SK-N-SH (cell line): ENCODE data around the gene TOP3A. TPM values are rescaled to one million over a fixed set of nuclear protein-coding genes. Genes with fewer than 3 reads are reported as not detected.

Experiments
- CTCF ChIA-PET: fragments of 300-600, 350-600 bp; formaldehyde crosslinking; extraction: SDS; loops from one replicate; lab custom pipeline; 2021; lab: Yijun Ruan, JAX
- POLR2A ChIA-PET: fragments of 350-600 bp; sonication (Branson Sonifier 250); formaldehyde crosslinking; extraction: SDS; loops from one replicate; lab custom pipeline; 2020; ENCODE audit warnings: antibody characterized with exemption, inconsistent platforms; lab: Yijun Ruan, JAX
- DNase-seq: peaks from one replicate; pipeline ENCODE4 v3.0.0; 2012
- H2AFZ ChIP-seq: fragments of 200-600 bp; sonication (generic); 2 replicates; pipeline ENCODE4 v1.8.1; 2016; ENCODE audit warnings: antibody characterized with exemption, mild to moderate bottlenecking, low read depth
- H3F3A ChIP-seq: fragments of 200-600 bp; sonication (generic); replicated peaks from 2 replicates; pipeline ENCODE3; 2016; ENCODE audit warnings: antibody characterized with exemption, mild to moderate bottlenecking; ENCODE audit not compliant: insufficient read depth
- H3K27ac ChIP-seq, 2 experiments: fragments of 200-500 bp in 1 of 2; fragments of 200-600 bp in 1 of 2; sonication (Bioruptor generic) in 1 of 2; sonication (generic), shearing (Covaris generic) in 1 of 2; 2 replicates each; pipeline versions ENCODE4 v1.5.1 to v1.6.1; 2014 to 2016; ENCODE audit warnings: low read depth in 2 of 2, inconsistent platforms in 1 of 2, low read length in 1 of 2, mild to moderate bottlenecking in 1 of 2, mixed read lengths in 1 of 2
- H3K27me3 ChIP-seq: fragments of 200-600 bp; sonication (generic), shearing (Covaris generic); 2 replicates; pipeline ENCODE4 v1.6.1; 2016; ENCODE audit warnings: mixed run types; ENCODE audit not compliant: insufficient read depth
- H3K36me3 ChIP-seq, 2 experiments: fragments of 200-500 bp in 1 of 2; fragments of 200-600 bp in 1 of 2; sonication (Bioruptor generic) in 1 of 2; sonication (generic) in 1 of 2; replicated peaks in 1 of 2; 2 replicates each; pipeline versions ENCODE3 to v1.5.1; 2014 to 2016; ENCODE audit warnings: low read length in 1 of 2, mild to moderate bottlenecking in 1 of 2; ENCODE audit not compliant: insufficient read depth in 2 of 2, control insufficient read depth in 1 of 2
- H3K4me1 ChIP-seq, 2 experiments: fragments of 200-500 bp in 1 of 2; fragments of 200-600 bp in 1 of 2; sonication (Bioruptor generic) in 1 of 2; sonication (generic), shearing (Covaris generic) in 1 of 2; 2 replicates each; pipeline versions ENCODE4 v1.5.1 to v1.6.1; 2014 to 2016; ENCODE audit warnings: low read depth in 1 of 2, low read length in 1 of 2, mixed run types in 1 of 2; ENCODE audit not compliant: insufficient read depth in 2 of 2, control insufficient read depth in 1 of 2
- H3K4me2 ChIP-seq: fragments of 200-600 bp; sonication (generic), shearing (Covaris generic); 2 replicates; pipeline ENCODE4 v1.6.1; 2017; ENCODE audit warnings: mixed run types
- H3K4me3 ChIP-seq, 2 experiments: fragments of 200-500 bp in 1 of 2; fragments of 200-600 bp in 1 of 2; sonication (Bioruptor generic) in 1 of 2; sonication (generic), shearing (Covaris generic) in 1 of 2; 2 replicates each; pipeline versions ENCODE4 v1.5.1 to v1.8.1; 2014 to 2016; ENCODE audit warnings: low read depth in 2 of 2, inconsistent platforms in 1 of 2, low read length in 1 of 2, mild to moderate bottlenecking in 1 of 2, mixed read lengths in 1 of 2, moderate library complexity in 1 of 2
- H3K79me2 ChIP-seq: fragments of 200-600 bp; sonication (generic); 2 replicates; pipeline ENCODE4 v1.8.1; 2017; ENCODE audit warnings: mild to moderate bottlenecking; ENCODE audit not compliant: insufficient read depth
- H3K9ac ChIP-seq: fragments of 200-600 bp; sonication (generic); 2 replicates; pipeline ENCODE4 v1.6.1; 2017; ENCODE audit warnings: mixed run types
- H3K9me2 ChIP-seq: fragments of 200-600 bp; sonication (generic); 2 replicates; pipeline ENCODE4 v1.6.1; 2017; ENCODE audit warnings: mixed run types
- H3K9me3 ChIP-seq: fragments of 200-600 bp; sonication (generic); 2 replicates; pipeline ENCODE4 v1.6.1; 2017; ENCODE audit warnings: mixed run types, mild to moderate bottlenecking, moderate library complexity
- H4K20me1 ChIP-seq: fragments of 200-600 bp; sonication (generic); 2 replicates; pipeline ENCODE4 v1.6.1; 2017; ENCODE audit warnings: mild to moderate bottlenecking, mixed run types; ENCODE audit not compliant: insufficient read depth
- EP300 ChIP-seq, 2 experiments: IDR thresholded peaks; 2 replicates each; pipeline versions ENCODE4 v1.4.0 to v1.6.1; 2012; ENCODE audit warnings: borderline replicate concordance in 1 of 2, low read depth in 1 of 2, low read length in 1 of 2
- EZH2phosphoT487 ChIP-seq: fragments of 200-600 bp; sonication (generic); IDR thresholded peaks from 2 replicates; pipeline ENCODE4 v1.6.1; 2017; ENCODE audit warnings: low read depth, mixed run types, mild to moderate bottlenecking, antibody characterized with exemption, moderate library complexity, borderline replicate concordance
- FOXJ3 ChIP-seq: sonication (generic); formaldehyde crosslinking; IDR thresholded peaks from 2 replicates; pipeline ENCODE4 v1.5.1; 2020; ENCODE audit warnings: mild to moderate bottlenecking, missing genetic modification reagents
- FOXM1 ChIP-seq: IDR thresholded peaks from 2 replicates; pipeline ENCODE4 v1.4.0; 2012; ENCODE audit warnings: low read depth, mild to moderate bottlenecking
- GABPA ChIP-seq: IDR thresholded peaks from 2 replicates; pipeline ENCODE4 v1.4.0; 2012; ENCODE audit warnings: low read depth, mild to moderate bottlenecking
- GATA2 ChIP-seq: sonication (generic); formaldehyde crosslinking; IDR thresholded peaks from 2 replicates; pipeline ENCODE4 v1.5.0; 2020; ENCODE audit warnings: mild to moderate bottlenecking, missing genetic modification reagents
- JUND ChIP-seq: IDR thresholded peaks from 2 replicates; pipeline ENCODE4 v1.4.0; 2012
- MEF2A ChIP-seq: IDR thresholded peaks from 2 replicates; pipeline ENCODE4 v1.4.0; 2012; ENCODE audit warnings: low read depth, borderline replicate concordance
- NFIC ChIP-seq: IDR thresholded peaks from 2 replicates; pipeline ENCODE4 v1.4.0; 2012; ENCODE audit warnings: borderline replicate concordance
- POLR2AphosphoS5 ChIP-seq: IDR thresholded peaks from 2 replicates; pipeline ENCODE4 v1.6.1; 2012; ENCODE audit warnings: low read depth, low read length
- RFX5 ChIP-seq: IDR thresholded peaks from 2 replicates; pipeline ENCODE4 v1.6.1; 2012; ENCODE audit warnings: mild to moderate bottlenecking, improper control_type of control experiment, low read length
- TCF12 ChIP-seq: IDR thresholded peaks from 2 replicates; pipeline ENCODE4 v1.4.0; 2012
- YY1 ChIP-seq: IDR thresholded peaks from 2 replicates; pipeline ENCODE4 v1.4.0; 2012; ENCODE audit warnings: low read depth, mild to moderate bottlenecking
- WGBS: methylation state at CpG from one replicate; pipeline ENCODE4 v1.1.6; 2017; ENCODE audit warnings: low lambda C conversion rate; 5-methylcytosine and 5-hydroxymethylcytosine counted together
- polyA plus RNA-seq, 3 experiments: library from polyadenylated mRNA; depleted of rRNA; stranded (reverse); fragments of >200 nt; gene quantifications; 2 replicates each; pipeline ENCODE4 v1.2.3, GENCODE V29; 2012
- TF ChIP-seq, protein P1 (sequence below): IDR thresholded peaks from 2 replicates; pipeline ENCODE4 v1.4.0; 2012; ENCODE audit warnings: low read depth, borderline replicate concordance
- TF ChIP-seq, protein P2 (sequence below): fragments of 150-350 bp; IDR thresholded peaks from 2 replicates; pipeline ENCODE4 v1.6.1; 2016; ENCODE audit warnings: mild to moderate bottlenecking, low read depth, low read length
- TF ChIP-seq, protein P3 (sequence below): IDR thresholded peaks from 2 replicates; pipeline ENCODE4; 2012
- TF ChIP-seq, protein P4 (sequence below): fragments of 150-350 bp; IDR thresholded peaks from 2 replicates; pipeline ENCODE4 v1.6.1; 2017; ENCODE audit warnings: antibody characterized with exemption, low read length, low read depth, borderline replicate concordance
- TF ChIP-seq, protein P5 (sequence below): IDR thresholded peaks from 2 replicates; pipeline ENCODE4 v1.6.1; 2012; ENCODE audit warnings: mild to moderate bottlenecking, low read depth, low read length, moderate library complexity
- TF ChIP-seq, protein P6 (sequence below): IDR thresholded peaks from 2 replicates; pipeline ENCODE4 v1.4.0; 2012; ENCODE audit warnings: low read depth
- TF ChIP-seq, protein P7 (sequence below): IDR thresholded peaks from 2 replicates; pipeline ENCODE4 v1.4.0; 2012; ENCODE audit warnings: low read depth, borderline replicate concordance

TOP3A gene
- polyA plus RNA-seq, 1 of the 3 experiments (the other 2 are of a cell fraction) = 14.7 TPM

DNA sequence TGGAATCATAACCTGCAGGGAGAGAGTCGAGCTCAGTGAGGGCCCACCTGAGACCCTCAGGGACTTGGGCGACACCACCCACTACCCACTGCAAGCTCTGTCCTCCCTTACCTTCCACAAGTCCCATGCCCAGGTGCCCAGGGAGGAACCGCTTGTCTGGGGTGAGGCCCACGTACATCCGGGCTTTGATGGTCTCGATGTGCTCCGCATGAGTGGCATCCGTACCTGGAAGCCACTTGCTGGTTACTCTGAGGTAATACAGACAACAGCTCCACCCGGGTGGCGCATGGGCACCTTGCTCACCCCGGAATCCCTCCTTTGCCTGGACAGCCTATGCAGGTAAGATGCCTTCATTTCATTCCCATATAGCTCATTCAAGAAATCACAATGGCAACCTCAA lies 29.5 kb downstream of the TOP3A start:
- Histone ChIP-seq H4K20me1 (no peaks in the 10 kb centered on the region), H3K4me1 (no peaks in the 10 kb centered on the region), H3F3A (no peaks in the 10 kb centered on the region), H3K4me2 (no peak overlapping the region), H3K27ac (no peak overlapping the region), H3K4me3 (no peak overlapping the region), H2AFZ (no peak overlapping the region), H3K27me3 (no peaks in the 10 kb centered on the region), H3K36me3 (peaks cover 53 to 55% of the 10 kb centered on the region in 2 experiments), H3K9ac (no peak overlapping the region), H3K9me3 (no peaks in the 10 kb centered on the region), H3K9me2 (no peaks in the 10 kb centered on the region), H3K79me2 (no peaks in the 10 kb centered on the region)
- DNase-seq = no peak
- ChIA-PET POLR2A (no interaction called here), CTCF (interaction anchor here (0.9 kb wide), 1 partner anchor 35 kb away, joined by 3 read pairs; no protein-coding TSS in a partner anchor)
- no peak for TF ChIP-seq GABPA
- TF ChIP-seq TCF12 = no peak
- TF ChIP-seq, protein P1, sequence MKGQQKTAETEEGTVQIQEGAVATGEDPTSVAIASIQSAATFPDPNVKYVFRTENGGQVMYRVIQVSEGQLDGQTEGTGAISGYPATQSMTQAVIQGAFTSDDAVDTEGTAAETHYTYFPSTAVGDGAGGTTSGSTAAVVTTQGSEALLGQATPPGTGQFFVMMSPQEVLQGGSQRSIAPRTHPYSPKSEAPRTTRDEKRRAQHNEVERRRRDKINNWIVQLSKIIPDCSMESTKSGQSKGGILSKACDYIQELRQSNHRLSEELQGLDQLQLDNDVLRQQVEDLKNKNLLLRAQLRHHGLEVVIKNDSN = no peak
- no peak for TF ChIP-seq RFX5
- no peak for TF ChIP-seq EP300 (IDR thresholded peaks at IDR 0.05; ENCODE audit: borderline replicate concordance in 1 of 2, low read depth in 1 of 2, low read length in 1 of 2)
- no peak for TF ChIP-seq POLR2AphosphoS5
- TF ChIP-seq, protein P2, sequence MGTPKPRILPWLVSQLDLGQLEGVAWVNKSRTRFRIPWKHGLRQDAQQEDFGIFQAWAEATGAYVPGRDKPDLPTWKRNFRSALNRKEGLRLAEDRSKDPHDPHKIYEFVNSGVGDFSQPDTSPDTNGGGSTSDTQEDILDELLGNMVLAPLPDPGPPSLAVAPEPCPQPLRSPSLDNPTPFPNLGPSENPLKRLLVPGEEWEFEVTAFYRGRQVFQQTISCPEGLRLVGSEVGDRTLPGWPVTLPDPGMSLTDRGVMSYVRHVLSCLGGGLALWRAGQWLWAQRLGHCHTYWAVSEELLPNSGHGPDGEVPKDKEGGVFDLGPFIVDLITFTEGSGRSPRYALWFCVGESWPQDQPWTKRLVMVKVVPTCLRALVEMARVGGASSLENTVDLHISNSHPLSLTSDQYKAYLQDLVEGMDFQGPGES = no peak
- no peak for TF ChIP-seq MEF2A
- TF ChIP-seq, protein P3, sequence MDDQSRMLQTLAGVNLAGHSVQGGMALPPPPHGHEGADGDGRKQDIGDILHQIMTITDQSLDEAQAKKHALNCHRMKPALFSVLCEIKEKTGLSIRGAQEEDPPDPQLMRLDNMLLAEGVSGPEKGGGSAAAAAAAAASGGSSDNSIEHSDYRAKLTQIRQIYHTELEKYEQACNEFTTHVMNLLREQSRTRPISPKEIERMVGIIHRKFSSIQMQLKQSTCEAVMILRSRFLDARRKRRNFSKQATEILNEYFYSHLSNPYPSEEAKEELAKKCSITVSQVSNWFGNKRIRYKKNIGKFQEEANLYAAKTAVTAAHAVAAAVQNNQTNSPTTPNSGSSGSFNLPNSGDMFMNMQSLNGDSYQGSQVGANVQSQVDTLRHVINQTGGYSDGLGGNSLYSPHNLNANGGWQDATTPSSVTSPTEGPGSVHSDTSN = no peak
- no peak for TF ChIP-seq JUND
- TF ChIP-seq, protein P4, sequence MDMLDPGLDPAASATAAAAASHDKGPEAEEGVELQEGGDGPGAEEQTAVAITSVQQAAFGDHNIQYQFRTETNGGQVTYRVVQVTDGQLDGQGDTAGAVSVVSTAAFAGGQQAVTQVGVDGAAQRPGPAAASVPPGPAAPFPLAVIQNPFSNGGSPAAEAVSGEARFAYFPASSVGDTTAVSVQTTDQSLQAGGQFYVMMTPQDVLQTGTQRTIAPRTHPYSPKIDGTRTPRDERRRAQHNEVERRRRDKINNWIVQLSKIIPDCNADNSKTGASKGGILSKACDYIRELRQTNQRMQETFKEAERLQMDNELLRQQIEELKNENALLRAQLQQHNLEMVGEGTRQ = no peak
- no peak for TF ChIP-seq EZH2phosphoT487
- no peak for TF ChIP-seq YY1
- TF ChIP-seq NFIC = no peak
- 93% methylated on average over 10 of the region's 11 CpGs for WGBS

DNA sequence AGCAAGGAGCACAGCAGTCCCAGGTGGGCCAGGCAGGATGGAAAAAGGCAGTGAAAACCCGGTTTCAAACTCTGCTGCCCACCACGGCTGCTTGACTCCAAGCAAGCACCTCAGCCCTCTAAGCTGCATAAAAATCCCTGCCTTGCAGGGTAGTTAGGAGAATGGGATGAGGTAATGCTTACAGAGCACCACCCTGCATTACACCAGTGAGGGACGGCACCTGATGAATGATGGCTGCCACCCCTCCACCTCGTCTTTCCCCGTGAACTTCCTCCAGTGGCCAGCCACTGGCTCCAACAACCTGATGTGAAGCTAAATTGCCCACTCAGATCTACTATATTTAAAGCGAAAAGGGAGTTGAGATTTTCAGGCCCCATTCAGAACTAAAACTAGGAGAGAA lies 33.0 kb downstream of the TOP3A start:
- Histone ChIP-seq H3K9me2 (no peaks in the 10 kb centered on the region), H3K4me1 (no peaks in the 10 kb centered on the region), H2AFZ (no peak overlapping the region), H3K9ac (no peak overlapping the region), H3K9me3 (no peaks in the 10 kb centered on the region), H3K36me3 (peaks cover 57 to 66% of the 10 kb centered on the region in 2 experiments), H3K4me3 (no peak overlapping the region), H3K27ac (no peak overlapping the region), H3K79me2 (no peaks in the 10 kb centered on the region), H3K4me2 (no peak overlapping the region), H4K20me1 (no peaks in the 10 kb centered on the region), H3K27me3 (no peaks in the 10 kb centered on the region), H3F3A (no peaks in the 10 kb centered on the region)
- CTCF ChIA-PET = no interaction called here
- POLR2A ChIA-PET = no interaction called here
- DNase-seq = no peak
- 90% methylated on average over 5 of the region's 6 CpGs for WGBS
- TF ChIP-seq, protein P5, sequence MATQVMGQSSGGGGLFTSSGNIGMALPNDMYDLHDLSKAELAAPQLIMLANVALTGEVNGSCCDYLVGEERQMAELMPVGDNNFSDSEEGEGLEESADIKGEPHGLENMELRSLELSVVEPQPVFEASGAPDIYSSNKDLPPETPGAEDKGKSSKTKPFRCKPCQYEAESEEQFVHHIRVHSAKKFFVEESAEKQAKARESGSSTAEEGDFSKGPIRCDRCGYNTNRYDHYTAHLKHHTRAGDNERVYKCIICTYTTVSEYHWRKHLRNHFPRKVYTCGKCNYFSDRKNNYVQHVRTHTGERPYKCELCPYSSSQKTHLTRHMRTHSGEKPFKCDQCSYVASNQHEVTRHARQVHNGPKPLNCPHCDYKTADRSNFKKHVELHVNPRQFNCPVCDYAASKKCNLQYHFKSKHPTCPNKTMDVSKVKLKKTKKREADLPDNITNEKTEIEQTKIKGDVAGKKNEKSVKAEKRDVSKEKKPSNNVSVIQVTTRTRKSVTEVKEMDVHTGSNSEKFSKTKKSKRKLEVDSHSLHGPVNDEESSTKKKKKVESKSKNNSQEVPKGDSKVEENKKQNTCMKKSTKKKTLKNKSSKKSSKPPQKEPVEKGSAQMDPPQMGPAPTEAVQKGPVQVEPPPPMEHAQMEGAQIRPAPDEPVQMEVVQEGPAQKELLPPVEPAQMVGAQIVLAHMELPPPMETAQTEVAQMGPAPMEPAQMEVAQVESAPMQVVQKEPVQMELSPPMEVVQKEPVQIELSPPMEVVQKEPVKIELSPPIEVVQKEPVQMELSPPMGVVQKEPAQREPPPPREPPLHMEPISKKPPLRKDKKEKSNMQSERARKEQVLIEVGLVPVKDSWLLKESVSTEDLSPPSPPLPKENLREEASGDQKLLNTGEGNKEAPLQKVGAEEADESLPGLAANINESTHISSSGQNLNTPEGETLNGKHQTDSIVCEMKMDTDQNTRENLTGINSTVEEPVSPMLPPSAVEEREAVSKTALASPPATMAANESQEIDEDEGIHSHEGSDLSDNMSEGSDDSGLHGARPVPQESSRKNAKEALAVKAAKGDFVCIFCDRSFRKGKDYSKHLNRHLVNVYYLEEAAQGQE = no peak
- TF ChIP-seq FOXM1 (no peak), GATA2 (CRISPR knock-in tag) (no peak), POLR2AphosphoS5 (no peak), FOXJ3 (CRISPR knock-in tag) (no peak)
- TF ChIP-seq, protein P6, sequence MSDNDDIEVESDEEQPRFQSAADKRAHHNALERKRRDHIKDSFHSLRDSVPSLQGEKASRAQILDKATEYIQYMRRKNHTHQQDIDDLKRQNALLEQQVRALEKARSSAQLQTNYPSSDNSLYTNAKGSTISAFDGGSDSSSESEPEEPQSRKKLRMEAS = no peak
- TF ChIP-seq, protein P7, sequence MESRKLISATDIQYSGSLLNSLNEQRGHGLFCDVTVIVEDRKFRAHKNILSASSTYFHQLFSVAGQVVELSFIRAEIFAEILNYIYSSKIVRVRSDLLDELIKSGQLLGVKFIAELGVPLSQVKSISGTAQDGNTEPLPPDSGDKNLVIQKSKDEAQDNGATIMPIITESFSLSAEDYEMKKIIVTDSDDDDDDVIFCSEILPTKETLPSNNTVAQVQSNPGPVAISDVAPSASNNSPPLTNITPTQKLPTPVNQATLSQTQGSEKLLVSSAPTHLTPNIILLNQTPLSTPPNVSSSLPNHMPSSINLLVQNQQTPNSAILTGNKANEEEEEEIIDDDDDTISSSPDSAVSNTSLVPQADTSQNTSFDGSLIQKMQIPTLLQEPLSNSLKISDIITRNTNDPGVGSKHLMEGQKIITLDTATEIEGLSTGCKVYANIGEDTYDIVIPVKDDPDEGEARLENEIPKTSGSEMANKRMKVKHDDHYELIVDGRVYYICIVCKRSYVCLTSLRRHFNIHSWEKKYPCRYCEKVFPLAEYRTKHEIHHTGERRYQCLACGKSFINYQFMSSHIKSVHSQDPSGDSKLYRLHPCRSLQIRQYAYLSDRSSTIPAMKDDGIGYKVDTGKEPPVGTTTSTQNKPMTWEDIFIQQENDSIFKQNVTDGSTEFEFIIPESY = no peak
